ENCODE data around the gene R3HDM1. TPM values are rescaled to one million over a fixed set of nuclear protein-coding genes. Genes with fewer than 3 reads are reported as not detected.

The R3HDM1 gene
- total RNA-seq, 4 donors from 2014 or later, result 13.4 to 23.8 (median 20.1) TPM

GRCh38 chr2:135603543-135603942 lies 72.3 kb downstream of the R3HDM1 start:
- TF ChIP-seq CTCF (IDR thresholded peaks at IDR 0.05), result no peak
- no peak for TF ChIP-seq POLR2A (IDR thresholded peaks at IDR 0.05)
- Histone ChIP-seq H3K36me3 (peaks cover 0 to 23% (median 0%) of the 10 kb centered on the region in 3 donors), H3K4me3 (no peak overlapping the region), H3K9me3 (no peaks in the 10 kb centered on the region), H3K27me3 (no peaks in the 10 kb centered on the region), H3K4me1 (peaks cover 0 to 6% (median 0%) of the 10 kb centered on the region in 3 donors), H3K27ac (no peak overlapping the region)
- WGBS, 2 donors, result 42 to 51% methylated on average over 7 of the region's 7 CpGs
- DNase-seq, result no peak
- intact Hi-C loops (cut with DNase I), result no loop called here

GRCh38 chr2:135607561-135607960 lies 76.3 kb downstream of the R3HDM1 start:
- intact Hi-C loops (cut with DNase I), result no loop called here
- Histone ChIP-seq H3K4me1 (peaks cover 0 to 6% (median 0%) of the 10 kb centered on the region in 3 donors), H3K4me3 (no peak overlapping the region), H3K36me3 (peaks cover 0 to 23% (median 0%) of the 10 kb centered on the region in 3 donors), H3K9me3 (no peaks in the 10 kb centered on the region), H3K27ac (no peak overlapping the region), H3K27me3 (no peaks in the 10 kb centered on the region)
- TF ChIP-seq CTCF (IDR thresholded peaks at IDR 0.05), result no peak
- TF ChIP-seq POLR2A (IDR thresholded peaks at IDR 0.05), result no peak
- no peak for DNase-seq
- 86 to 92% methylated on average over 2 of the region's 2 CpGs for WGBS, 2 donors

GRCh38 chr2:135612319-135612718 lies 81.0 kb downstream of the R3HDM1 start:
- Histone ChIP-seq H3K27me3 (no peaks in the 10 kb centered on the region), H3K36me3 (no peaks in the 10 kb centered on the region), H3K4me1 (no peaks in the 10 kb centered on the region), H3K27ac (no peak overlapping the region), H3K9me3 (no peaks in the 10 kb centered on the region), H3K4me3 (no peak overlapping the region)
- TF ChIP-seq CTCF (IDR thresholded peaks at IDR 0.05) (no peak), POLR2A (IDR thresholded peaks at IDR 0.05) (no peak)
- intact Hi-C loops (cut with DNase I), result no loop called here
- WGBS, 2 donors, result 90 to 91% methylated on average over 2 of the region's 2 CpGs
- no peak for DNase-seq

- intact Hi-C loops (cut with DNase I), result no loop called here
- 89 to 91% methylated on average over 3 of the region's 3 CpGs for WGBS, 2 donors
- no peak for TF ChIP-seq CTCF (IDR thresholded peaks at IDR 0.05)
- TF ChIP-seq POLR2A (IDR thresholded peaks at IDR 0.05), result no peak
- no peaks in the 10 kb centered on the region for H3K36me3 ChIP-seq
- no peak for DNase-seq
- H3K4me1 ChIP-seq, result no peaks in the 10 kb centered on the region
- no peaks in the 10 kb centered on the region for H3K27me3 ChIP-seq
- no peaks in the 10 kb centered on the region for H3K9me3 ChIP-seq
- no peak overlapping the region for H3K4me3 ChIP-seq
- H3K27ac ChIP-seq, result no peak overlapping the region
These were observed 84.1 kb downstream of the R3HDM1 start for GRCh38 chr2:135615404-135615803.

GRCh38 chr2:135617501-135618015 lies 86.3 kb downstream of the R3HDM1 start:
- H3K27me3 ChIP-seq, result no peaks in the 10 kb centered on the region
- TF ChIP-seq POLR2A (IDR thresholded peaks at IDR 0.05) (no peak), CTCF (IDR thresholded peaks at IDR 0.05) (no peak)

More at GRCh38 chr2:135617501-135618015, 86.3 kb downstream of the R3HDM1 start:
- H3K36me3 ChIP-seq, result peaks cover 0 to 9% (median 0%) of the 10 kb centered on the region in 3 donors
- no peak overlapping the region for H3K27ac ChIP-seq
- no peaks in the 10 kb centered on the region for H3K4me1 ChIP-seq
- DNase-seq, result no peak
- no peaks in the 10 kb centered on the region for H3K9me3 ChIP-seq
- no peak overlapping the region for H3K4me3 ChIP-seq
- intact Hi-C loops (cut with DNase I), result no loop called here

Data from esophagus squamous epithelium (tissue), 5 donors.